ENCODE measurements around the gene FAM136A.

DNA sequence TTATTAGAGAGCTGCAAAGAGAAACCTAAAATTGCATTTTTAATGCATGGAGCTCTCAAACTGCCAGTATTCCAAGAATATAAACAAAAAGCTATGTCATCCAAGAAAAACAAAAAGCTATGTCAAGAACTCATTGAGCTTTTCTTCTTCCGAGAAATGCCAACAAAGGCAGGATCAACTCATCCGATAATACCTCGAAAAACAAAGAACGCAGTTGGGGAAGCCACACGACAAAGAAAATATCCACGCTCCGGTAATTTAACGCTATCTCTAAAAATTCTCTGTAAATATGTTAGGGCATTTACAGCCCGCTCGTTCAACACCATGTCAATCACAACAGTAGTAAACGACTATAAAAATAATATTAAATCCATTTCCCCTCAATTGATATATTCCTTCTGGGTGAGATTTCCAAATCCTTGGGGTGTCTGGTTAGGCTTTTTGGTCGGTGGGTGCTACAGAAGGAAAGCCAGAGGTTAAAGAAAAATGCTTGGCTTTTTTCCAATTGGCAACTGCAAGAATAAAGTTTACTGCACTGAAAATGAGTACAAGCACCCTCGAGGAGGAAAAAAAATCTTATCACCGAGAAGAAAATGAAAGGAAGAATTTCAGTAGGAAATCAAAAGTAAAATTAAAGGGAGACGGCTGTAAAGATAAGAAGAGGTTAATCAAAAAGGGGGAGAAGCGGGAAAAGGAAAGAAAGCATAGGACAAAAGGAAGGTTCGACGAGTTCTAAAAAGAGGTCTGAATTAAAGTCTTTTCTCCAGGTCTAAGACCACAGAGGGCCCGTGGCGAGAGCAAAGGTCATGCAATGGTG lies 54.3 kb downstream of the FAM136A start:
- TF ChIP-seq, protein P1, sequence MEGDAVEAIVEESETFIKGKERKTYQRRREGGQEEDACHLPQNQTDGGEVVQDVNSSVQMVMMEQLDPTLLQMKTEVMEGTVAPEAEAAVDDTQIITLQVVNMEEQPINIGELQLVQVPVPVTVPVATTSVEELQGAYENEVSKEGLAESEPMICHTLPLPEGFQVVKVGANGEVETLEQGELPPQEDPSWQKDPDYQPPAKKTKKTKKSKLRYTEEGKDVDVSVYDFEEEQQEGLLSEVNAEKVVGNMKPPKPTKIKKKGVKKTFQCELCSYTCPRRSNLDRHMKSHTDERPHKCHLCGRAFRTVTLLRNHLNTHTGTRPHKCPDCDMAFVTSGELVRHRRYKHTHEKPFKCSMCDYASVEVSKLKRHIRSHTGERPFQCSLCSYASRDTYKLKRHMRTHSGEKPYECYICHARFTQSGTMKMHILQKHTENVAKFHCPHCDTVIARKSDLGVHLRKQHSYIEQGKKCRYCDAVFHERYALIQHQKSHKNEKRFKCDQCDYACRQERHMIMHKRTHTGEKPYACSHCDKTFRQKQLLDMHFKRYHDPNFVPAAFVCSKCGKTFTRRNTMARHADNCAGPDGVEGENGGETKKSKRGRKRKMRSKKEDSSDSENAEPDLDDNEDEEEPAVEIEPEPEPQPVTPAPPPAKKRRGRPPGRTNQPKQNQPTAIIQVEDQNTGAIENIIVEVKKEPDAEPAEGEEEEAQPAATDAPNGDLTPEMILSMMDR (IDR thresholded peaks at IDR 0.05), result no peak
- no peak for TF ChIP-seq POLR2A (IDR thresholded peaks at IDR 0.05)

Measured in uterus (tissue), 2 donors.